Measurements from ENCODE around the gene CCNT2. TPM values are rescaled to one million over a fixed set of nuclear protein-coding genes. Genes with fewer than 3 reads are reported as not detected.

The CCNT2 gene
- polyA plus RNA-seq, 1 donor (not counting 4 experiments of a cell fraction or from before 2014, with no cell fraction given): 20.9 TPM

- Histone ChIP-seq H3K79me2 (ENCODE audit: control insufficient read depth, insufficient read depth, low read length) (peaks cover 8% of the 10 kb centered on the region), H3K9me3 (ENCODE audit: control insufficient read depth, low read depth, low read length) (no peaks in the 10 kb centered on the region), H3K4me3 (ENCODE audit: control insufficient read depth in 2 of 3, extremely low read depth in 1 of 3, insufficient read depth in 2 of 3, low read depth in 1 of 3, low read length in 3 of 3) (no peak overlapping the region), H3K36me3 (ENCODE audit: control insufficient read depth in 2 of 2, extremely low read depth in 1 of 2, insufficient read depth in 2 of 2, low read length in 2 of 2) (peaks cover 9 to 10% of the 10 kb centered on the region in 2 experiments), H3K4me2 (ENCODE audit: control insufficient read depth, extremely low read depth, insufficient read depth, low read depth, low read length) (no peak overlapping the region), H3K27me3 (ENCODE audit: control insufficient read depth, extremely low read depth, insufficient read depth, low read length) (no peaks in the 10 kb centered on the region), H3K9ac (ENCODE audit: control insufficient read depth, extremely low read depth, insufficient read depth, low read length) (no peak overlapping the region), H4K20me1 (ENCODE audit: control insufficient read depth, extremely low read depth, insufficient read depth, low read length) (no peaks in the 10 kb centered on the region), H3K9me1 (ENCODE audit: control insufficient read depth, extremely low read depth, insufficient read depth, low read length) (no peaks in the 10 kb centered on the region), H3K4me1 (ENCODE audit: control insufficient read depth, extremely low read depth, insufficient read depth, low read length) (no peaks in the 10 kb centered on the region), H3K27ac (ENCODE audit: control insufficient read depth, insufficient read depth, low read length) (no peak overlapping the region), H2AFZ (ENCODE audit: control insufficient read depth, low read length) (no peak overlapping the region)
- dilution Hi-C loops (cut with MboI; ENCODE audit: extremely low pct_ligation_motif_present, low sequenced_read_pairs): no loop called here
- FAIRE-seq (no peak), DNase-seq (ENCODE audit: low read depth, low spot score) (no peak)
- TF ChIP-seq, protein P1, sequence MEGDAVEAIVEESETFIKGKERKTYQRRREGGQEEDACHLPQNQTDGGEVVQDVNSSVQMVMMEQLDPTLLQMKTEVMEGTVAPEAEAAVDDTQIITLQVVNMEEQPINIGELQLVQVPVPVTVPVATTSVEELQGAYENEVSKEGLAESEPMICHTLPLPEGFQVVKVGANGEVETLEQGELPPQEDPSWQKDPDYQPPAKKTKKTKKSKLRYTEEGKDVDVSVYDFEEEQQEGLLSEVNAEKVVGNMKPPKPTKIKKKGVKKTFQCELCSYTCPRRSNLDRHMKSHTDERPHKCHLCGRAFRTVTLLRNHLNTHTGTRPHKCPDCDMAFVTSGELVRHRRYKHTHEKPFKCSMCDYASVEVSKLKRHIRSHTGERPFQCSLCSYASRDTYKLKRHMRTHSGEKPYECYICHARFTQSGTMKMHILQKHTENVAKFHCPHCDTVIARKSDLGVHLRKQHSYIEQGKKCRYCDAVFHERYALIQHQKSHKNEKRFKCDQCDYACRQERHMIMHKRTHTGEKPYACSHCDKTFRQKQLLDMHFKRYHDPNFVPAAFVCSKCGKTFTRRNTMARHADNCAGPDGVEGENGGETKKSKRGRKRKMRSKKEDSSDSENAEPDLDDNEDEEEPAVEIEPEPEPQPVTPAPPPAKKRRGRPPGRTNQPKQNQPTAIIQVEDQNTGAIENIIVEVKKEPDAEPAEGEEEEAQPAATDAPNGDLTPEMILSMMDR (optimal IDR thresholded peaks at IDR 0.05 in 1 of 3, IDR thresholded peaks at IDR 0.05 in 1 of 3, conservative IDR thresholded peaks at IDR 0.05 in 1 of 3; ENCODE audit: extremely low read depth in 1 of 3, insufficient read depth in 2 of 3, low read length in 3 of 3): no peak
- TF ChIP-seq EZH2 (IDR thresholded peaks at IDR 0.05; ENCODE audit: low read length): no peak
Measured at GRCh38 chr2:134946073-134946472, 27.5 kb downstream of the CCNT2 start.

DNA sequence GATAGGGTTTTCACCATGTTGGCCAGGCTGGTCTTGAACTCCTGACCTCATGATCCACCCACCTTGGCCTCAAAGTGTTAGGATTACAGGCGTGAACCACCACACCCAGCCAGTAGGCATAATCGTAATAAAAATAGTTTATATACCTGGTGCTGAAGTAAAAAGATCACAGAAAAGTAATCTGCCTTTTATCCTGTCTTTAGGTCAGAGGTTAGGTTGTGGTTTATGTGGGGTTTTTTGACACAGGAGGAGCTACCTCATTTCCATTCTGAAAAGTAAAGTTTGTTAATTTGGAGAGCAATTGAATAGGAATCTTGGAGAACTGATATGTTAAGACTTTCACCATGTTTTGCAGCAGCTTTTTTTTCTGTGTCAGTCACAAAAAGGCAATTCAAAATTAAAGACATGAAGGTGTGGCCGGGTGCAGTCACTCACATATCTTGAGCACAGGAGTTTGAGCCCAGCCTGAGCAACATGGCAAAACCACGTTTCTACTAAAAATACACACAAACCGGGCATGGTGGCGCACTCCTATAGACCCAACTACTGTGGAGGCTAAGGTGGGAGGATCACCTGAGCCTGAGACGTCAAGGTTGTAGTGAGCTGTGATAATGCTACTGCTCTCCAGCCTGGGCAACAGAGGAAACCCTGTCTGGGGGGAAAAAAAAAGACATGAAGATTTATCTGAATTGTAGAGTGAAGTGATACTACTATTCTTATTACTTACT lies 31.5 kb downstream of the CCNT2 start:
- no peak overlapping the region for H3K4me2 ChIP-seq (ENCODE audit: control insufficient read depth, extremely low read depth, insufficient read depth, low read depth, low read length)
- H3K9ac ChIP-seq (ENCODE audit: control insufficient read depth, extremely low read depth, insufficient read depth, low read length): no peak overlapping the region
- H3K9me3 ChIP-seq (ENCODE audit: control insufficient read depth, low read depth, low read length): no peaks in the 10 kb centered on the region
- no peaks in the 10 kb centered on the region for H3K4me1 ChIP-seq (ENCODE audit: control insufficient read depth, extremely low read depth, insufficient read depth, low read length)
- no peak overlapping the region for H2AFZ ChIP-seq (ENCODE audit: control insufficient read depth, low read length)
- H3K27ac ChIP-seq (ENCODE audit: control insufficient read depth, insufficient read depth, low read length): no peak overlapping the region
- H3K4me3 ChIP-seq (ENCODE audit: control insufficient read depth in 2 of 3, extremely low read depth in 1 of 3, insufficient read depth in 2 of 3, low read depth in 1 of 3, low read length in 3 of 3): no peak overlapping the region
- no peaks in the 10 kb centered on the region for H4K20me1 ChIP-seq (ENCODE audit: control insufficient read depth, extremely low read depth, insufficient read depth, low read length)
- dilution Hi-C loops (cut with MboI; ENCODE audit: extremely low pct_ligation_motif_present, low sequenced_read_pairs): no loop called here
- TF ChIP-seq, protein P1 (optimal IDR thresholded peaks at IDR 0.05 in 1 of 3, IDR thresholded peaks at IDR 0.05 in 1 of 3, conservative IDR thresholded peaks at IDR 0.05 in 1 of 3; ENCODE audit: extremely low read depth in 1 of 3, insufficient read depth in 2 of 3, low read length in 3 of 3): no peak
- no peak for TF ChIP-seq EZH2 (IDR thresholded peaks at IDR 0.05; ENCODE audit: low read length)
- peaks cover 11 to 22% of the 10 kb centered on the region in 2 experiments for H3K36me3 ChIP-seq (ENCODE audit: control insufficient read depth in 2 of 2, extremely low read depth in 1 of 2, insufficient read depth in 2 of 2, low read length in 2 of 2)
- H3K9me1 ChIP-seq (ENCODE audit: control insufficient read depth, extremely low read depth, insufficient read depth, low read length): no peaks in the 10 kb centered on the region
- H3K79me2 ChIP-seq (ENCODE audit: control insufficient read depth, insufficient read depth, low read length): peaks cover 5% of the 10 kb centered on the region
- FAIRE-seq: no peak
- no peaks in the 10 kb centered on the region for H3K27me3 ChIP-seq (ENCODE audit: control insufficient read depth, extremely low read depth, insufficient read depth, low read length)
- DNase-seq (ENCODE audit: low read depth, low spot score): no peak

All from keratinocyte (primary cell).